ENCODE data around the gene OPN4.

The OPN4 gene

DNA sequence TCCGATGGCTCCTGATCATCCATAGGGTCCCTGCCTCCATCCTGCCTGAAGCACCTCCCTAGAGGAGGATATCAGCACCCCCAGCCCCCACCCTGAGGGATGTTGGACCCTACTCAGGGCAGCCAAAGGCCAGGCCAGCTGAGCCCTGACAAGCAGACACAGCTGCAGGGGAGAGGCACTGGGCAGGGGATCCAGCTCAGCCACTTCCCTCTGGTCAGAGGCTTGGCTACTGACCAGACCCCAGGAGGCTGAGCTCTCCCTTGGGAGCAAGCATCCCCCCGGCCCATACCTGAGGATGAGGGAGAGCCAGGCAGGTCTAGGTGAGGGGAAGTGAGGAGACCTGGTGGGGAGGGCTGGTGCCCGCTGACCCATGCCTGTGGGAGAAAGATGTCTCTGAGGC is 20.6 kb downstream of the OPN4 start:
- no peak overlapping the region for H2AK5ac ChIP-seq (ENCODE audit: low read length, severe bottlenecking)
- WGBS, result 95% methylated on average over 3 of the region's 3 CpGs

DNA sequence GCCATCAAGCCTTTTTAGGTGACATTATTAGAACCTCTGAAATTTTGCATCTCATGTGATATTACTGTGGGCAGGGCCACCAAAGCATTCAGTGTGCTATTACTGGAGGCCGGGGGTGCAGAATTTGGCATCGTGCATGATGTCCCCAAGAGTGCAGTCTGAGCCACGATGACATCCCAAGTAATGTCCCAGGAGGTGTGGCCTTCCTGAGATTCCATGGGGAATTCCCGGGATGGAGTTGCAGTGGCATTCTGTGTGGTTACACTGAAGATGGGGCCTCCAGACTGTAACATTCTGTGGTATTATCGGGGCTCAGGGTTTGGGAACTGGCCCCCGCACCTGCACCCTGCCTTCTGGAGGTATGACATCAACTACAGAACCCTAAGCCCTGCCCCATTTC is 23.0 kb downstream of the OPN4 start:
- no peak overlapping the region for H3K27ac ChIP-seq (ENCODE audit: low read length, poor library complexity, severe bottlenecking)
- peaks cover 20% of the 10 kb centered on the region for H3K4me1 ChIP-seq (ENCODE audit: control insufficient read depth, insufficient read depth, low read depth, low read length)
- H3K18ac ChIP-seq (ENCODE audit: low read depth in 1 of 2, low read length in 2 of 2), result no peak overlapping the region
- H4K91ac ChIP-seq (ENCODE audit: low read length), result no peak overlapping the region
- H3K27me3 ChIP-seq (ENCODE audit: control insufficient read depth in 1 of 2, insufficient read depth in 1 of 2, low read length in 2 of 2), result peaks cover 4 to 22% of the 10 kb centered on the region in 2 experiments
- H2AFZ ChIP-seq (ENCODE audit: low read depth, low read length), result no peak overlapping the region
- no peak overlapping the region for H3K23ac ChIP-seq (ENCODE audit: low read length in 2 of 2)
- H3K4me3 ChIP-seq (ENCODE audit: insufficient read depth in 1 of 2, low read depth in 1 of 2, low read length in 2 of 2), result no peak overlapping the region
- no peaks in the 10 kb centered on the region for H3K36me3 ChIP-seq (ENCODE audit: control insufficient read depth in 1 of 2, insufficient read depth in 2 of 2, low read depth in 1 of 2, low read length in 2 of 2)
- no peaks in the 10 kb centered on the region for H3K79me1 ChIP-seq (replicated peaks; ENCODE audit: low read length, poor library complexity, severe bottlenecking)
- H2BK5ac ChIP-seq (ENCODE audit: low read depth, low read length, poor library complexity, severe bottlenecking), result no peak overlapping the region
- H2AK5ac ChIP-seq (ENCODE audit: low read length, severe bottlenecking), result no peak overlapping the region
- H2BK120ac ChIP-seq (ENCODE audit: low read depth, low read length), result no peak overlapping the region
- no peak overlapping the region for H3K4ac ChIP-seq (ENCODE audit: low read depth in 1 of 2, low read length in 2 of 2)
- DNase-seq, result no peak
- H2BK15ac ChIP-seq (ENCODE audit: low read depth, poor library complexity, severe bottlenecking), result no peak overlapping the region
- no peak overlapping the region for H3K9ac ChIP-seq (ENCODE audit: low read length)
- H2BK12ac ChIP-seq (ENCODE audit: low read length in 2 of 2), result no peak overlapping the region
- 94% methylated on average over 6 of the region's 6 CpGs for WGBS
- H3K4me2 ChIP-seq (ENCODE audit: low read length, poor library complexity, severe bottlenecking), result no peak overlapping the region
- H3K9me3 ChIP-seq (ENCODE audit: control insufficient read depth, low read length), result no peaks in the 10 kb centered on the region
- H3K14ac ChIP-seq (ENCODE audit: low read length in 2 of 2), result no peak overlapping the region
- H4K8ac ChIP-seq (ENCODE audit: low read length), result no peak overlapping the region

More for the DNA sequence above, 20.6 kb downstream of the OPN4 start:
- H3K4me3 ChIP-seq (ENCODE audit: insufficient read depth in 1 of 2, low read depth in 1 of 2, low read length in 2 of 2), result no peak overlapping the region
- H3K18ac ChIP-seq (ENCODE audit: low read depth in 1 of 2, low read length in 2 of 2), result no peak overlapping the region
- H4K91ac ChIP-seq (ENCODE audit: low read length), result peak overlapping the region; percentile 16
- peaks cover 4 to 23% of the 10 kb centered on the region in 2 experiments for H3K27me3 ChIP-seq (ENCODE audit: control insufficient read depth in 1 of 2, insufficient read depth in 1 of 2, low read length in 2 of 2)
- no peaks in the 10 kb centered on the region for H3K36me3 ChIP-seq (ENCODE audit: control insufficient read depth in 1 of 2, insufficient read depth in 2 of 2, low read depth in 1 of 2, low read length in 2 of 2)
- no peaks in the 10 kb centered on the region for H3K79me1 ChIP-seq (replicated peaks; ENCODE audit: low read length, poor library complexity, severe bottlenecking)
- no peak overlapping the region for H3K9ac ChIP-seq (ENCODE audit: low read length)
- H3K4me2 ChIP-seq (ENCODE audit: low read length, poor library complexity, severe bottlenecking), result no peak overlapping the region
- H3K23ac ChIP-seq (ENCODE audit: low read length in 2 of 2), result no peak overlapping the region
- H3K14ac ChIP-seq (ENCODE audit: low read length in 2 of 2), result peak overlapping the region in 1 of 2 experiments; percentile 57
- H2AFZ ChIP-seq (ENCODE audit: low read depth, low read length), result no peak overlapping the region
- no peak overlapping the region for H2BK15ac ChIP-seq (ENCODE audit: low read depth, poor library complexity, severe bottlenecking)
- H3K27ac ChIP-seq (ENCODE audit: low read length, poor library complexity, severe bottlenecking), result no peak overlapping the region
- DNase-seq, result no peak
- no peaks in the 10 kb centered on the region for H3K9me3 ChIP-seq (ENCODE audit: control insufficient read depth, low read length)
- no peak overlapping the region for H4K8ac ChIP-seq (ENCODE audit: low read length)
- H2BK5ac ChIP-seq (ENCODE audit: low read depth, low read length, poor library complexity, severe bottlenecking), result no peak overlapping the region
- H3K4ac ChIP-seq (ENCODE audit: low read depth in 1 of 2, low read length in 2 of 2), result no peak overlapping the region
- no peak overlapping the region for H2BK12ac ChIP-seq (ENCODE audit: low read length in 2 of 2)
- no peak overlapping the region for H2BK120ac ChIP-seq (ENCODE audit: low read depth, low read length)
- peaks cover 28% of the 10 kb centered on the region for H3K4me1 ChIP-seq (ENCODE audit: control insufficient read depth, insufficient read depth, low read depth, low read length)

DNA sequence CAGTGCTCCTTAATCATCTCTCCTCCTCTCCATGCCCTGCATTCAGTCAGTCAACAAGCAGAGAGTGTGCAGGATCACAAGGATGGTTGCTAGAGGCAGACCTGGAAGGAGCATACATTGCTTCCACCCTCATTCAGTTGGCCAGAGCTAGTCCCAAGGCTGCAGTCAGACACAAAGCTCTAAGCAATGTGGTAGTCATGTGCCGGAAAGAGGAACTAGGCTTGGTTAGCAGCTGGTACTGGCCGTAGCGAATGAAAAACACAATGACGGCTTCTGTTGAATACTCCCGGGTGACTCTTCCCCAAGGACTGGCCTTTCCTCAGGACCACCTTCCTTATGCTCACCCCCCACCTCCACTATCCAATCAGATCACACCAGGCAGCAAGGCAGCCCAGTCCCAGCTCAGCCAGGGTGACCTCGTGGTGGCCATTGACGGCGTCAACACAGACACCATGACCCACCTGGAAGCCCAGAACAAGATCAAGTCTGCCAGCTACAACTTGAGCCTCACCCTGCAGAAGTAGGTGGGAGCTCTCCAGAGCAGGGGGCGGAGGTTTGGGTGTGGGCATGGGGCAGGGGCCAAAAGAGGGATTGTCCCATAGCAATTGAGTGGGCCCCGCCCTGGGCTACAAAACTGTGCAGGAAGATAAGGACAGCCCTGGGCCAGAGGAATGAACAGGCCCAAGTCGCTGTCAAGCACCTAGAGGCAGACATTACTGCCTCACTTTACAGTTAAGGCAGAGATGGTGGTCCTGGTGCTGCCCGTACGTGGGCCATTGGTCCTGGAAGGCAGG is 24.8 kb downstream of the OPN4 start:
- no peak overlapping the region for H3K23ac ChIP-seq (ENCODE audit: low read length in 2 of 2)
- no peak overlapping the region for H3K9ac ChIP-seq (ENCODE audit: low read length)
- H3K4me1 ChIP-seq (ENCODE audit: control insufficient read depth, insufficient read depth, low read depth, low read length), result peaks cover 13% of the 10 kb centered on the region
- no peak overlapping the region for H3K4me3 ChIP-seq (ENCODE audit: insufficient read depth in 1 of 2, low read depth in 1 of 2, low read length in 2 of 2)
- no peak overlapping the region for H2AFZ ChIP-seq (ENCODE audit: low read depth, low read length)
- no peak overlapping the region for H4K91ac ChIP-seq (ENCODE audit: low read length)
- H3K18ac ChIP-seq (ENCODE audit: low read depth in 1 of 2, low read length in 2 of 2), result no peak overlapping the region
- H3K9me3 ChIP-seq (ENCODE audit: control insufficient read depth, low read length), result no peaks in the 10 kb centered on the region
- WGBS, result 91% methylated on average over 13 of the region's 13 CpGs
- no peak overlapping the region for H3K4me2 ChIP-seq (ENCODE audit: low read length, poor library complexity, severe bottlenecking)
- H3K36me3 ChIP-seq (ENCODE audit: control insufficient read depth in 1 of 2, insufficient read depth in 2 of 2, low read depth in 1 of 2, low read length in 2 of 2), result no peaks in the 10 kb centered on the region
- no peak overlapping the region for H3K14ac ChIP-seq (ENCODE audit: low read length in 2 of 2)
- H3K4ac ChIP-seq (ENCODE audit: low read depth in 1 of 2, low read length in 2 of 2), result no peak overlapping the region
- no peak for DNase-seq
- no peak overlapping the region for H2BK15ac ChIP-seq (ENCODE audit: low read depth, poor library complexity, severe bottlenecking)
- no peak overlapping the region for H2AK5ac ChIP-seq (ENCODE audit: low read length, severe bottlenecking)
- no peak overlapping the region for H2BK120ac ChIP-seq (ENCODE audit: low read depth, low read length)
- H3K79me1 ChIP-seq (replicated peaks; ENCODE audit: low read length, poor library complexity, severe bottlenecking), result no peaks in the 10 kb centered on the region
- H2BK12ac ChIP-seq (ENCODE audit: low read length in 2 of 2), result no peak overlapping the region
- H2BK5ac ChIP-seq (ENCODE audit: low read depth, low read length, poor library complexity, severe bottlenecking), result no peak overlapping the region
- H4K8ac ChIP-seq (ENCODE audit: low read length), result no peak overlapping the region
- peaks cover 19 to 34% of the 10 kb centered on the region in 2 experiments for H3K27me3 ChIP-seq (ENCODE audit: control insufficient read depth in 1 of 2, insufficient read depth in 1 of 2, low read length in 2 of 2)
- H3K27ac ChIP-seq (ENCODE audit: low read length, poor library complexity, severe bottlenecking), result no peak overlapping the region

DNA sequence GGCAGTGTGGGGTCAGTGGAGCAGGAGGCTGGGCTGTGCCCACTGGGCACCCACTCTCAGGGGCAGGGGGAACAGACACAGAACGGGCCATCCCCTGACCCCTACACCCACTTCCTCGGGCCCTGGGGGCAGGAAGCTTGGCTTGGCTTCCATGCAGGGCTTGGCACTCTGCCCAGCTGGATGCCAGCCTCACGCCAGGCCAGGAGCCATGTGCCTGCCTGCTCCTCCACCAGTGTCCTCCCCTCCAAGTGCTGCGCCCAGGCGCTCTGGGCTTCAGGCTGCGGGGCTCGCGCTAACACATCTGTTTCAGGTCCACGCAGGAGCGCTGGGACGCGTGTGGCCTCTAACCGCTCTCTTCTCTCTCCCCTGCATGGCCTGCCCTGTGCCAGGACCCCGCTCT is 26.7 kb downstream of the OPN4 start:
- H3K23ac ChIP-seq (ENCODE audit: low read length in 2 of 2), result no peak overlapping the region
- WGBS, result 86% methylated on average over 14 of the region's 14 CpGs
- peaks cover 34 to 52% of the 10 kb centered on the region in 2 experiments for H3K27me3 ChIP-seq (ENCODE audit: control insufficient read depth in 1 of 2, insufficient read depth in 1 of 2, low read length in 2 of 2)
- H3K9ac ChIP-seq (ENCODE audit: low read length), result no peak overlapping the region
- H3K79me1 ChIP-seq (replicated peaks; ENCODE audit: low read length, poor library complexity, severe bottlenecking), result no peaks in the 10 kb centered on the region
- no peak overlapping the region for H2BK15ac ChIP-seq (ENCODE audit: low read depth, poor library complexity, severe bottlenecking)
- H3K4me1 ChIP-seq (ENCODE audit: control insufficient read depth, insufficient read depth, low read depth, low read length), result peaks cover 11% of the 10 kb centered on the region
- H4K91ac ChIP-seq (ENCODE audit: low read length), result no peak overlapping the region
- H3K4ac ChIP-seq (ENCODE audit: low read depth in 1 of 2, low read length in 2 of 2), result no peak overlapping the region
- no peak for DNase-seq
- no peak overlapping the region for H3K14ac ChIP-seq (ENCODE audit: low read length in 2 of 2)
- H2BK12ac ChIP-seq (ENCODE audit: low read length in 2 of 2), result no peak overlapping the region
- no peaks in the 10 kb centered on the region for H3K36me3 ChIP-seq (ENCODE audit: control insufficient read depth in 1 of 2, insufficient read depth in 2 of 2, low read depth in 1 of 2, low read length in 2 of 2)
- H2BK120ac ChIP-seq (ENCODE audit: low read depth, low read length), result no peak overlapping the region
- H3K4me3 ChIP-seq (ENCODE audit: insufficient read depth in 1 of 2, low read depth in 1 of 2, low read length in 2 of 2), result no peak overlapping the region
- H2BK5ac ChIP-seq (ENCODE audit: low read depth, low read length, poor library complexity, severe bottlenecking), result no peak overlapping the region
- H2AK5ac ChIP-seq (ENCODE audit: low read length, severe bottlenecking), result no peak overlapping the region
- H3K9me3 ChIP-seq (ENCODE audit: control insufficient read depth, low read length), result no peaks in the 10 kb centered on the region
- H2AFZ ChIP-seq (ENCODE audit: low read depth, low read length), result no peak overlapping the region
- no peak overlapping the region for H3K4me2 ChIP-seq (ENCODE audit: low read length, poor library complexity, severe bottlenecking)
- H3K18ac ChIP-seq (ENCODE audit: low read depth in 1 of 2, low read length in 2 of 2), result no peak overlapping the region
- H4K8ac ChIP-seq (ENCODE audit: low read length), result no peak overlapping the region
- no peak overlapping the region for H3K27ac ChIP-seq (ENCODE audit: low read length, poor library complexity, severe bottlenecking)

Data from mesenchymal stem cell (in vitro differentiated cells and primary cell).